K562 (cell line): ENCODE measurements around the gene PRDM15.

Experiments used
- ZNF41 ChIP-seq: fragments of 250-450 bp; sonication (Bioruptor Pico); conservative IDR thresholded peaks from 2 replicates; pipeline ENCODE4 v1.4.0; 2020; ENCODE audit warnings: mild to moderate bottlenecking
- TF ChIP-seq, protein P1 (sequence below): fragments of 450-650 bp; IDR thresholded peaks from 2 replicates; pipeline ENCODE4 v1.6.1; 2018; ENCODE audit warnings: mild to moderate bottlenecking, low read depth; ENCODE audit not compliant: partially characterized antibody

DNA sequence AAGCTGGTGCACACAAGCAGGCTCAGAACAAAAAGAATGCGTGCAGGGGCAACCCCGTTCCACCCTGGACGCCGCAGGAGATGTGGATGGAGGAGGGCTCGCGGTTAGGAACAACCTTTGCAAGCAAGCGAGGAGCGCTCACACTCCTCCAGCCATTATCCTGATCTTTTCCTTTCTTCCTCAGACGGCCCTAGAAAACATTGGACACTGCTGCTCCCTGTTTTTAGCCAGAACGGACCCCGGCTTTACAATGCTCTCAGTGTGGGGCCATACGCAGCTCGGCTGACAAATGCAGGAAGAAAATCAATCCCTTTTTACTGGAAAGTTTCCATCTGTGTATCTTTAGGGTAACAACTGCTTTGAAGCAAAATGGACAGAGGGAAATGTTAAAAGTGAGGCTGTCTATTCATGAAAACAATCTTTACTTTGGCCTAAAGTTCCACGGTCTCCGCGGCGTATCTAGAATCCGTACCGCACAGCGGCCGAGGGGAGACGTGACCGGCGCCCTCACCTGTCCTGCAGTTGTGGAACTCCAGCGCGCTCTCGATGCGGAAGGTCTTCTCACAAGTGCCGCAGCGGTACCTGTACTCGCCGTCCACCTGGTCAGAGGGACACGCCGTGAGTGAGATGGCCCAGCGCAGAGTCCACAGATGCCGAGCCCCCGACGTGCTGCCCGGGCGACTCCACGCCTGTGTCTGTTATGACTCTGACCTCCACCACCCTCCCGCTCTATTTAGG lies 44.0 kb downstream of the PRDM15 start:
- no peak for TF ChIP-seq ZNF41 (CRISPR knock-in tag)
- TF ChIP-seq, protein P1, sequence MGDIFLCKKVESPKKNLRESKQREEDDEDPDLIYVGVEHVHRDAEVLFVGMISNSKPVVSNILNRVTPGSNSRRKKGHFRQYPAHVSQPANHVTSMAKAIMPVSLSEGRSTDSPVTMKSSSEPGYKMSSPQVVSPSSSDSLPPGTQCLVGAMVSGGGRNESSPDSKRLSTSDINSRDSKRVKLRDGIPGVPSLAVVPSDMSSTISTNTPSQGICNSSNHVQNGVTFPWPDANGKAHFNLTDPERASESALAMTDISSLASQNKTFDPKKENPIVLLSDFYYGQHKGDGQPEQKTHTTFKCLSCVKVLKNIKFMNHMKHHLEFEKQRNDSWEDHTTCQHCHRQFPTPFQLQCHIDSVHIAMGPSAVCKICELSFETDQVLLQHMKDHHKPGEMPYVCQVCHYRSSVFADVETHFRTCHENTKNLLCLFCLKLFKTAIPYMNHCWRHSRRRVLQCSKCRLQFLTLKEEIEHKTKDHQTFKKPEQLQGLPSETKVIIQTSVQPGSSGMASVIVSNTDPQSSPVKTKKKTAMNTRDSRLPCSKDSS = no peak
